ENCODE measurements around the gene HSPA9.

HSPA9 gene

DNA sequence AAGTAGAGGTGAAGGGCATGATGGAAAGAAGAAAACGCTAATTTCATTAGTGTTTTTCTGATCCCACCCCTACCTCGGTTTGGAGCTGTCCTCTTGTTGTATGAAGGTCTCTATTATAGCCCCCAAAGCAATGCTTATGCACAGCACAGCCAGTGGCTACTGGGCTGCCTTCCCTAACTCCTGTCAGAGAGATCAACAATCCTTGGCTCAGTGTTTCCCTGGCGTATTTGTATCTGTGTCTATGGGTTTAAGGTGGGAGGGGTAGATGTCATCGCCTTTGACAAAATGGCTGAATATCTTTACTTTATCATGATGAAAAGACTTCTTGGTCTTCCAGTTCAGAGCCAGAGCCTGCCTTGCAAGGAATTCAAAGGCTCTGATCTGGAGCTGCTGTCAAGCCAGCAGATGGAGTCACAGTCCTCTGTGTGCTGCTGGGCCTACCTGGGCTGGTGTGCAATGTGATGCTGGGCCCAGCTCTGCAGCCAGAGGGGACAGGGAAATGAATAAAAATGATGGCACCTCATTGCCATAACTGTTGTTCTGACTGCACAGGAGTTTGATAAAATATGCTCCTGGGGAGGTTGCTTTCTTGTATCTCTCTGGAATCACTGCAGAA is 20.1 kb upstream of the HSPA9 start:
- DNase-seq, result no peak

DNA sequence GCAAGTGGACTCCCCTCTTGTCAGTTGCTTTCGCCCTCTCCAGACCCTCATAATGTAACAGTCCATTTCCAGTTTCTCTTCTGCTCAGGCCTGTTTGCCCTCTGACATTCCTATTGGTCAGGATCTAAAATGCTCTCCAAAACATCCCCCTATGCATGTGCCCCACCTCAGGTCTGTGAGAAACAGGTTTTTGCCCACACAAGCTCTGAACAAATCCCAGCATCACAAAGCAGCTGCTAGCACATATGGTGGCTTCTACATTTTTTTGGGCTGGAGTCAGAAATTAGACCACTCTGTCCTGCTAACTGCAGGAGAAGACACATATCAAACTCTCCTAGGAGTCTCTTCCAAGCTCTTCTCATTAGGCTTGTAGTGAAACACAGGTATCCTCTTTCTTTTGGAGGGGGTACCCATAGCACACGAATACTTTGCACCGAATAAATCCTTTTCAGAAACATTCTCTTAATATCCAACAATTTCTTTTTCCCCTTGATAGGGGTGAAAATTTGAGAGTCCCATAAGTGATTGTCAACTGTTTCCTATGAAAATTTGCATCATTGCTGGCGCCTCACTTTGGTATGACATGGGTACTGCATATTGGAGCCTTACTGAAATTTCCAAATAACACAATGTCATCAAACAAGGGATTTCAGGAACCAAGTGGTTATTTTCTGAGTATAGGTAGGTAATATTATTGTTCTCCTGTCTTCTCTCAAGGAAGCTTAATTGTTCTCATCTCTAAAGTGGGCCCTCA is 19.3 kb upstream of the HSPA9 start:
- no peak for DNase-seq

DNA sequence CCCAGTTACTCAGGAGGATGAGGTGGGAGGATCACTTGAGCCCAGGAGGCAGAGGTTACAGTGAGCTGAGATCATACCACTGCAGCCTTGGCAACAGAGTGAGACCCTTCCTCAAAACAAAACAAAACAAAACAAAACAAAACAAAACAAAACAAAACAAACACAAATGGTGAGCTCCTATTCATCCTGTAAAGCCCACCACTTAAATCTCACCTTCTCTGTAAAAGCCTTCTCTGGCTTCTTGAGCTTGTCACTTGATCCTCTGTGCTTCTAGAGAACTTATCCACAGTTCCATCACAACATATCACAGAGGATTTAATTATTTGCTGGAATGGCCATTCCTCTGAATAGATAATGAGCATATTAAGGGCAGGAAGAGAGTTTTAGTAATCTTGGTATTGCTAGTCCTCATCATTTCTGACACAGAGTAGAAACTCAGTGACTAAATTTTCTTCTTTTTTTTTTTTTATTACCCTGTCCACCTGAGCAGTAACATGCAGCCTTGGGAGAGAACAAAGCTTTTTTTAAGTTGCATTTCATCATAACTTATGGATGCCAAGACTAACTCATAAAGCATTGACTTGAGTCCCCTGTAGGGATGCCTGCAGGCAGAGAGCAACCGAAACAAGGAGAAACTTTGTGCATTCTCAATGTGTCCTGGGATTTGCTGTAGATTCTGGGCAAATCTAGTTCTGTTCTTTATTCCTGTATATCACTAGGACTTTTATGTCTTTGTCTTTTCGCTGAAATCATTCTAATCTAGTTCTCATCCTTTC is 13.0 kb upstream of the HSPA9 start:
- no peak for DNase-seq

DNA sequence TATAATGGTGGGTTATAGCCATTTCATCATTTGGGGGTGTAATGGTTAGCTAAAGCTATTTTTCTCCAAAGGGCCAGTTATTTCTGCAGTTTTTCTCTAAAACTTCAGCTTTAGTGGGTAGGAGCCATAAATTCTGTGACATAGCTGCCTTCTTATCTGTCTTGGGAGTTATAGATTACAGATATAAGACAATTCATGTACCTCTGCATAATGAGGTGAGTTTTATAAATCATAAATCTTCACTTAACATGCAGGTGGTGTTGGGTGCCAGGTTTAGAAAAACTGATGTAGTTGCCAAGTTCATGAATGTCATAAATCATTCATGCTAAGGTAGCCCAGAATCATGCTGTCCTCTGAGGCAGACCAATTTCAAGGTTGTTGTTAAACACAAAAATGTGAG is 10.0 kb upstream of the HSPA9 start:
- no peak for DNase-seq

DNA sequence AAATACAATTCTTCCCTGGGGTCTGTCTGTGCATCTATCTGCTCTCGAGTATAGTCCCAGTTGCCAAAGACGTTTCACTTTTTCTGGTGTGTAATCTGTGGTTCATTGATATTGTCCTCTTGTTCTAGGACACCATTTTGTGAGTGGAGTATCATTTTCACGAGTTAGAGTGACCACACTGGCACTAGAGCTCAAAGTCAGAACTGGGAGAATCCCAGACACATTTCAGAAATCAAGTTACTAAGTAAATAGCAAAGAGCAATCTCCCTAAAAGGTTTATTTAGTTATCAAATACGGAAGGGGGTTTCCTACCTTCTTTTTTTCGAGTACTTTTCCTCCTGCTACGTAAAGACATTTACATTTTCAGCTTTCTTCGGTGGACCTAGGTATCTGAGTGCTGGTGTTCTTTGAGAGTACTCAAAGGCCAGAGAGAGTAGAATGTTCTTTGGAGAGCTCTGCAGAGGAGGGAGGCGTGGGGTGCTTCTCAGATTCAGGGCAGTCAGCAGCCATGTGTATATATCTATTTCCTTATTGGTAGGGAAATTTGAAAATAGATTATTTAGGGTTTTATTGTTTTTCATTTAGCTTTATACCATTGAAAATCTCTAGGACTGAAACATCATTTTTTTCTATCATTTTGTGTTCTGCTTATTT is 8.9 kb upstream of the HSPA9 start:
- no peak for DNase-seq

DNA sequence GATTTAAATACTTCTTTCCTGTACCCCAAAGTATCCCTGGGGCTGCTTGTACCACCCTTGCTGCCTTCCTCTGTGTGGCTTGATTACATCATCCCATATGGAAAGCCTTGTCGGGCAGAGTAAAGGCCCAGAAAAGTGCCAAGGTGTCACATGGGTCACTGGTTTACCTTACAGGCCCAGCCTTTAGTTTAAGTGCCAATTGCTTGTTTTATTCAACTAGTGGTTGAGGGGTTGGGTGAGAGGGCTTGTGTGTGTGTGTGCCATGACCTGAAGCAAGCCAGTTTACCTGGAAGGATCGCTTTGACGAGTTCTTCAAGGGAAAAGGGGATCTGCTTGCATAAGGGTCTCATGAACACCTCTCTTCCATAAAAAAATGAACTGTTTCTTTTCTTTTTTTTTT is 7.8 kb upstream of the HSPA9 start:
- DNase-seq, result no peak

DNA sequence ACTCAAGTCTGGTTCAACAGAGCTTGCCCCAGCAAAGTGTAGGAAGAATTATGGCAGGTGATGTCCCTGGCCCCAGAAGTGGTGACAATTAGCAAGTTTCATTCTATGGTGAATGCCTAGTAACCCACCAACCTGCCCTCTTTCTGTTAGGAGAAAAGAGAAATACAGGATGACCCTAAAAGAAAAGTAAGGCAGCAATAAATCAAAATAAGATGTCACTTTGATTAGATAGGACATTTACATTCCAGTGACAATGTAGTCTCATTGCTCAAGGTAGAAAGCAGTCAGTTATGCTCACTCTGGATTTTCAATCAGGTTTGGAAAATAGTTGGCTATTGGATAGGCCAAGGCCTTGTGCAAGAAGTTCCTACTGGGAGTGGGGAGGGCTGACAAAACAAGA is 5.6 kb upstream of the HSPA9 start:
- no peak for DNase-seq

DNA sequence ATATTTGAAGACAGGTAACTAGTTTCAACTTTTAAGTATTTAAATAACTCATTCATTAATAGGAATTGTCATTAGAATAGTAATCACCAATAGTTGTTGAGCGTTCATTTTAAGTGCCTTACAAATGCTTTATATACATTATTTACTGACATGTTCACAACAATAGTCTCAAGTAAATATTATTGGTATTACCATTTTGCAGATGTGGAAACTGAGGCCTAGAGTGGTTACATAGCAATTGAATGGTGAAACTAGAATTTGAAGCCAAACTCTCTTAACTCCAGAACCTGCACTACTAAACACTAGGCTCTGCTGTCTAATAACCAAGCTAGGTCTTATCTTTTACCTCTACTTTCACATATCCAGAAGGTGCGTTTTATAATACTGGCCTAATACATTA is 4.8 kb upstream of the HSPA9 start:
- no peak for DNase-seq

DNA sequence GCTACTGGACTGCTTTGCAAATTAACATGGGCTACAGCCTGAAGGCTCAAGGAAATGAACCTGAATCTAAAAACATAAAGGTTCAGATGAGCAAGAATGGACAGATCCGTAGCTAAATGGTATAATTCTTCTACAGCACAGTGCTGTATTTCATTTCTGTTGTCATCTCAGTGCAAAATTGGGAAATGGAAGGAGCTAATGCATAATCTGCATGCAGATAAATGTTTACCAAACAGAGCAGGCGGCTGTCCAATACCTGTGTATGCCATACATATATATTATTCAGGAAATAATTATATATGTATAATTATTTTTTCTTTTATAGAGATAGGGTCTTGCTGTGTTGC is 4.3 kb upstream of the HSPA9 start:
- DNase-seq, result no peak

DNA sequence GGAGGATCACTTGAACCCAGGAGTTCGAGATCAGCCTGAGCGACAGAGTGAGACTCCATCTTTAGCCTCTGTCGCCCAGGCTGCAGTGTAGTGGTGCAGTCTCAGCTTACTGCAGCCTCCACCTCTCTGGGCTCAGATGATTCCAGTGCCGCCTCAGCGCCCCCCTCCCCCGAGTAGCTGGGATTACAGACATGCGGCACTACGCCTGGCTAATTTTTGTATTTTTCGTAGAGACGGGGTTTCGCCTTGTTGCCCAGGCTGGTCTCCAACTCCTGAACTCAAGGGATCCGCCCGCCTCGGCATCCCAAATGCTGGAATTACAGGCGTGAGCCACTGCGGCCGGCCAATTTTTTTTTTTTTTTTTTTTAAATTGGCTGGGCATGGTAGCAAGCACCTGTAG is 2.3 kb upstream of the HSPA9 start:
- DNase-seq, result no peak

DNA sequence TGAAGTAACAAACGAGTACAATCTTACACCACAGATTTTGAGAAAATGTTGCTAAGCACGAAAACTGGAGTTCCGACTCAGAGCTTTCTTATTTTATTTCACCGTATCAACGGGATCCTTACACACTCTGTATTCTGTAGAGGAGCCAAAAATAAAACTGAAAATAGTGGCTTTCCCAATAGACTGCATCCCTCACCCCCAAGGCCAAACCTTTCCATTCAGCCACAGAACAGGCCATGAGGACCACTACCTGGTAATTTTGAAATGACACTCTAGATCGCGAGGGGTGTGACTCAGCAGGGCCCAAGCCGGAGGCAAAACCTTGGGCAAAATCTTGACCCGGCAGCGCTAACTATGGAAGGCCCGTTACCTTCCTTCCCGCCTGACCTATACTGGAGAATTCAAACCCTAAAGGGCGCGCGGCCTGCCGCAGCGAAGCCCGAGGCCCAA is 432 bp downstream of the HSPA9 start:
- DNase-seq, result no peak

DNA sequence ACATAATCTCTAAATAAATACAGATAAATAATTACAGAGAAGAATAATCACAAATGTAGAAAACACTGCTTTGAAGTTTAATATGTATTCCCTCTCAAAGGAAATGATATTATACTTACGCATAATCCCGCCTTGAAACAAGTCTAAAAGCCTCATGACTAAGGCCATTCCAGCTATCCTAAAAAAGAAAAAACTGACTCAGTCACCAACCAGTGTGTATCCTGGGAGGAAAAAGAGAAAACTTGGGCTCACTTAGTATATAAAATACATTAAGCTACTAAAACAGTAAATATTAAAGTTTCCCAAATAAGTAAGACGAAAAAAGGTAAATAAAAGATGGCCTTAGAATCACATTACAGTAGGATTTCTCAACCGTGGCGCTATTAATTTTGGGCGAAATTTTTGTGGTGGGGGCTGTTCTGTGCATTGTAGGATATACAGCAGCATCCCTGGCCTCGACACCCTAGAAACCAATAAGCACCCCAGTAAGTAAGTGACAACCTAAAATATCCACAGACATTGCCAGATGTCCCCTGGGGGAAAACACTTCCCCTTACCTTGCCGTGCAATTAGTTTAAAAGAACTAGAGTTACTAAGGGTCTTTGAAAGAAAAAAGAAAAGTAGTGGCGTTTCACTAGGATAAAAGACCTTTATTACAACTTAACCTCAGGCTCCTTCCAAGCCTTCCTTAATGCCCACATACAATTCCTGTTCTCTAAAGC is 1.1 kb downstream of the HSPA9 start:
- no peak for DNase-seq

DNA sequence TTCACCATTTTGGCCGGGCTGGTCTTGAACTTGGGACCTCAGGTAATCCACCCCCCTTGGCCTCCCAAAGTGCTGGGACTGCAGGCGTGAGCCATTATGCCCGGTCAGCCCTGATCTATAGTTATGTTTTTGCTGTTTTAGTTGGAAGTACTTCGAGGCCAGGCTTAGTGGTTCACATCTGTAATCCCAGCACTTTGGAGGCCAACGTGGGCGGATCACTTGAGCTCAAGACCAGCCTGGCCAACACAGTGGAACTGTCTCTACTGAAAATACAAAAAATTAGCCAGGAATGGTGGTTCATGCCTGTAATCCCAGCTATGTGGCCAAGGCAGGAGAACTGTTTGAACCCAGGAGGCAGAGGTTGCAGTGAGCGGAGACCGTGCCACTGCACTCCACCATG is 2.0 kb downstream of the HSPA9 start:
- DNase-seq, result no peak

DNA sequence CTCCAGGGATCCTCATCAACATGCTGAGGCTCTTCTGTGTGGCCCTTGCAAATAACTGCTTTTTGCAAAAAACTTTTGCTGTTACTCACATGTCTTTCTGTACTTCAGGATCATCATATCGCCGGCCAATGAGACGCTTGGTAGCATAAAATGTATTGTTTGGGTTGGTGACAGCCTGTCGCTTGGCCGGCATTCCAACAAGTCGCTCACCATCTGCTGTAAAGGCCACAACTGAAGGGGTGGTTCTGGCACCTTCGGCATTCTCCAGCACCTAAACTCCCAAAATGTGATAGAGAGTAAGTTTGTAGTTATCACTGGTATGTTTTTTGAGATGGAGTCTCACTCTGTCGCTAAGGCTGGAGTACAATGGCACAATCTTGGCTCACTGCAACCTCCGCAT is 4.3 kb downstream of the HSPA9 start:
- no peak for DNase-seq

DNA sequence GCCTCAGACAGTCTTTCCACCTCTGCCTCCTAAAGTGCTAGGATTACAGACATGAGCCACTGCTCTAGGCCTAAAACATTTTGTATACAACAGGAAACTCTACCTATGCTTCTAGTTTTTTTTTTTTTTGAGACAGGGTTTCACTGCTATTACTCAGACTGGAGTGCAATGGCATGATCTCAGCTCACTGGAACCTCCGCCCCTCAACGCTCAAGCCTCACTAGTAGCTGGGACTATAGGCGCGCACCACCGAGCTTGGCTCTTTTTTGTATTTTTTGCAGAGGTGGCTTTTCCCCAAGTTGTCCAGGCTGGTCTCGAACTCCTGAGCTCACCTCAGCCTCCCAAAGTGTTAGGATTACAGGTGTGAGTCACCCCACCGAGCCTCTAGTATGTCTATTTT is 5.4 kb downstream of the HSPA9 start:
- no peak for DNase-seq

DNA sequence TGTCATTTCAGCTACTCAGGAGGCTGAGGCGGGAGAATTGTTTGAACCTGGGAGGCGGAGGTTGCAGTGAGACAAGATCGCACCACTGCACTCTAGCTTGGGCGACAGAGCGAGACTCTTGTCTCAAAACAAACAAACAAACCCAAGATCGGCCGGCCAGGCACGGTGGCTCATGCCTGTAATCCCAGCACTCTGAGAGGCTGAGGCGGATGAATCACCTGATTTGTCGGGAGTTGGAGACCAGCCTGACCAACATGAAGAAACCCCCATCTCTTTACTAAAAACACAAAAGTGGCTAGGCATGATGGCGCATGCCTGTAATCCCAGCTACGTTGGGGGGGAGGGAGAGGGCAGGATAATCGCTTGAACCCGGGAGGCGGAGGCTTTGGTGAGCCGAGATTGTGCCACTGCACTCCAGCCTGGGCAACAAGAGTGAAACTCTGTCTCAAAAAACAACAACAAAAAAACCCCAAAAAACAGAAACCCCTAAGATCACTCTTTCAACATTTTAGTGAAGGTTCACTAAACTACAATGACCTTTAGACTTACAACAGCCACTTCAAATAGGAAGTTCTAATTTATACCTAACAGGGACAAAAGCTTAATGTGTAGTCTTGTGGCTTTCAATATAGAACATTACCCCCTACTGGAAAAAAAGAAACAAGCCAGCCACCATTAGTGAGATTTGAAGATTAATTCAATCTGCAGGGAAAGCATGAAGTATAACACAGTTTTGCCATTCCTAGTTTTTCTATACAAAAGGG is 7.0 kb downstream of the HSPA9 start:
- no peak for DNase-seq

DNA sequence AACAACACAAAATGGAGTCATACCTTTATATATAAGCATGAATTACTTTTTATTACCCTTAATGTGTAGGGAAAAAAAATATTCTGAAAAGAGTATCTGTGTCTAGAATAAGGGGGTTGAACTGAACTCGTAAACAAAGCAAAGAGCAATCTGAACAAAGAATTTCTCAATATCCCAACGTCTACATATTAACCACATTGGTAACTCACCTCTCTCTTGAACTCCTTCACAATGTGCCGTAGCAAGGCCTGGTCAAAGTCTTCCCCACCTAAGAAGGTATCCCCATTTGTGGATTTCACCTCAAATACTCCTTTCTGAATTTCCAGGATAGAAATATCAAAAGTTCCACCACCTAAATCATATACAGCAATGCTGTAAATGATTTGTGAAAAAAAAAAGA is 8.4 kb downstream of the HSPA9 start:
- DNase-seq, result no peak

DNA sequence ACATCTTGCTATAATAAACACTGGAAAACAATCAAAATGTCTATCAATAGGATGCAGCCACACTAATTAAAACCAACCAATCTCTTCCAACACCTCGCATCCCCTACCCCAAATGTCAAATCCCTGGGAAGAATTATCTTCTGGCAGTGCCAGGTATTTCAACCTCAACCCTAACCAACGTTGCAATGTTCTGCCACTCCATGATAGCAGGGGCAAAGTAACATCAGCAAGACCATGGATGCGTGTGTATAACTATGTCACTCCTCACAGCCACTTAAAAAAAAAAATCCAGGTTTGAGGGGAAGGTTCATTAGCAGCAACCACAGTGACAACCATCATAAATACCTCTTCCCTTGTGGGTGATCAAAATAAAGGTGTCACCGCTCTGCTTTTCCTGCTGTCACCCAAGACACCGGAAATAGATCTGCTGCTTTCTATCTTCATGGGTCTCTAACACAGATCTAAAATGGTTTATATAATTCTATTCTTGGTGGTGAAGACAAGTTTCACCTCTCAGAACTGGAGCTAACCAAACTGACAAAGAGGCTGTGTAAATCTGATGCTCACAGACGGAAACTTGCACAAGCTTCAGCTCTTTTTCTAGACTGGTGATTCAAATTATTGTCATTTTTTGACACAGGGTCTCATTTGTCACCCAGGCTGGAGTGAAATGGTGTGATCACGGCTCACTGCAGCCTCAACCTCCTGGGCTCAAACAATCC is 9.9 kb downstream of the HSPA9 start:
- peak in 2 of 5 experiments; percentile 87 to 89 for DNase-seq

DNA sequence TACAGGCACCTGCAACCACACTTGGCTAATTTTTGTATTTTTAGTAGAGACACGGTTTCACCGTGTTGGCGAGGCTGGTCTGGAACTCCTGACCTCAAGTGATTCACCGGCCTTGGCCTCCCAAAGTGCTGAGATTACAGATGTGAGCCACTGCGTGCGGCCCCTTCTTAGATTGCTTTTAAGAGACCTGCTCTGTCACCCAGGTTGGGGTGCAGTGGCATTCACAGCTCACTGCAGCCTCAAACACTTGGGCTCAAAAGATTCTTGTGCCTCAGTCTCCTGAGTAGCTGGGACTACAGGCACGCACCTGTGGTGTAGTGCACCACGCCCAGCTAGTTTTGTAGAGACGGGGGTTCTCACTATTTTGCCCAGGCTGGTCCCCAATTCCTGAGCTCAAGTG is 11.0 kb downstream of the HSPA9 start:
- no peak for DNase-seq

DNA sequence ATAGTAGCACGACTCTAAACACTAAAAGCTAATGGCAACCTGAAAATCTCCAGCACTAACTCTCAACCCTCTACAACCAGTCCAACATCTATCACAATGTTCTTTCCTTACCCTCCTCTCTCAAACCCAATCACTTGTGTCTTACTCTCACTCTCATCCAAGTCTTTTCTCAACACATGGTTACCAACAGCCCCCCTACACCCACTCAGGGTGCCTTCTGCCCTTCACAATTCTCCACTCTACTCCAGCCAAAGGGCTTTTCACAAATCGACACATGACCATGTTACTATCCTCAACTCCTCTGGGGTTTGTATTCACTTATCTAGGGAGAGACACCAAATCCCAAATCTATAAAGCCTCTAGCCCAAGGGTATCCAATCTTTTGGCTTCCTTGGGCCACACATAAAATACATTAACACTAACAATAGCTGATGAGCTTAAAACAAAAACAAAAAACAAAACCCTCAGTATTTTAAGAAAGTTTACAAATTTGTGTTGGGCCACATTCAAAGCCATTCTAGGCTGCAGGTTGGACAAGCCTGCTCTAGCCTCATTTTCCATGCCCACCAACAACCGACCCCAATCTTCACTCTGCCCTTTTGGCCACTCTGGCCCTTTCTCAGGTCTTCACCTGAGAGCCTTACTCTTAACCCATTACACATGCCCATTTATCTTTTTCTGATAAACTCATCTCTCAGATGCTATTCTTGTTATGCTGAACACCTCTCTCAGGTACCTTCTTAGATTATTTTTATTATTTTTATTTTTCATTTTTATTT is 11.7 kb downstream of the HSPA9 start:
- DNase-seq, result no peak

DNA sequence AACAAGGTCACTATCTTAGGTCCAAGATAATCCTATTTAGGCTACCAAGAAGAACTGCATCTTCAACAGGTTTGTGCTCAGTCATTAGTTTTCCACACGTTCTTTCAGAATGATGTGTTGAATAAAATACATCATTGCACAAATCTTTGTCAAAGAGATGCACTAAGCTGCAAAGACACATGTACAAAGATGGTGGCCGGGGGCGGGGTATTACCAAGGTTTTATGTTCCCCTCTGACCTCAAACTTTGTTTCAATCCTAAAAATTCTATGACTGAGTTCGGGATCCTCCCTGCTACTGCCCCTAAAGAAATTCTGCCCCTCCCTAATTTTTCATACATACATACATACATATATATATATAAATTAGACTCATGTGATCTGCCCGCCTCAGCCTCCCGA is 14.2 kb downstream of the HSPA9 start:
- no peak for DNase-seq
